ENCODE data around the gene MYO3B.

- TF ChIP-seq POLR2AphosphoS5 (IDR thresholded peaks at IDR 0.05) (no peak), CTCF (IDR thresholded peaks at IDR 0.05) (no peak)
Measured at GRCh38 chr2:170457742-170458141, 279.8 kb downstream of the MYO3B start.

All from prostate gland (tissue), 2 donors.